GM21737 (cell line): ENCODE results near the gene DYNC1LI1.

Experiments used
- ATAC-seq: cut with Tn5 transposase; IDR thresholded peaks from one replicate; pipeline ENCODE4 v1.9.1; 2021; ENCODE audit warnings: mild to moderate bottlenecking, moderate library complexity; ENCODE audit not compliant: unreplicated experiment

Gene DYNC1LI1

GRCh38 chr3:32493437-32494414 lies 76.9 kb downstream of the DYNC1LI1 start:
- ATAC-seq: peak; percentile 74

- ATAC-seq: no peak
Observed at GRCh38 chr3:32492684-32493436, 77.8 kb downstream of the DYNC1LI1 start.

GRCh38 chr3:32488474-32489008 lies 82.1 kb downstream of the DYNC1LI1 start:
- ATAC-seq: no peak

GRCh38 chr3:32487781-32488473 lies 82.7 kb downstream of the DYNC1LI1 start:
- no peak for ATAC-seq

GRCh38 chr3:32484436-32484835 lies 86.2 kb downstream of the DYNC1LI1 start:
- no peak for ATAC-seq

- no peak for ATAC-seq
Observed at GRCh38 chr3:32483772-32484171, 86.9 kb downstream of the DYNC1LI1 start.

GRCh38 chr3:32482693-32483092 lies 88.0 kb downstream of the DYNC1LI1 start:
- no peak for ATAC-seq

GRCh38 chr3:32481791-32482631 lies 88.6 kb downstream of the DYNC1LI1 start:
- no peak for ATAC-seq

GRCh38 chr3:32480604-32481003 lies 90.1 kb downstream of the DYNC1LI1 start:
- ATAC-seq: no peak
